Activated T-cell treated with anti-CD3 and anti-CD28 coated beads, Interleukin-2, amount 50 U/mL, for 4 hours (primary cell): Measurements from ENCODE around the gene PLEKHG2. TPM values are rescaled to one million over a fixed set of nuclear protein-coding genes. Genes with fewer than 3 reads are reported as not detected.
A peak's percentile ranks its signal among the peaks of the same experiment; 100 is the strongest.

Experiments
- ATAC-seq, 2 donors: fragments of 200-7000 bp; cut with Tn5 transposase; one replicate each; pipeline ENCODE4 v1.10.0; 2021
- DNase-seq: peaks from one replicate; pipeline ENCODE4 v3.0.0-alpha.2; 2020
- H3K27me3 Mint-ChIP-seq: one replicate; pipeline ENCODE4 v1.8.0; 2021; ENCODE audit warnings: low read depth, mixed read lengths
- H3K36me3 Mint-ChIP-seq: one replicate; pipeline ENCODE4 v1.8.0; 2022; ENCODE audit warnings: mixed read lengths; ENCODE audit not compliant: insufficient read depth
- H3K4me1 Mint-ChIP-seq: one replicate; pipeline ENCODE4 v1.8.0; 2021; ENCODE audit warnings: low read depth, mixed read lengths
- H3K4me3 Mint-ChIP-seq: one replicate; pipeline ENCODE4 v1.8.0; 2021; ENCODE audit warnings: mild to moderate bottlenecking, moderate library complexity, mixed read lengths
- H3K9me3 Mint-ChIP-seq: one replicate; pipeline ENCODE4 v1.8.0; 2021; ENCODE audit warnings: mixed read lengths
- total RNA-seq, 3 donors: library from RNA; stranded (reverse); gene quantifications; one replicate each; pipeline ENCODE4 v1.2.1, GENCODE V29; 2021

The PLEKHG2 gene
- total RNA-seq, 3 donors from 2014 or later: 22.0 to 23.7 (median 22.0) TPM

DNA sequence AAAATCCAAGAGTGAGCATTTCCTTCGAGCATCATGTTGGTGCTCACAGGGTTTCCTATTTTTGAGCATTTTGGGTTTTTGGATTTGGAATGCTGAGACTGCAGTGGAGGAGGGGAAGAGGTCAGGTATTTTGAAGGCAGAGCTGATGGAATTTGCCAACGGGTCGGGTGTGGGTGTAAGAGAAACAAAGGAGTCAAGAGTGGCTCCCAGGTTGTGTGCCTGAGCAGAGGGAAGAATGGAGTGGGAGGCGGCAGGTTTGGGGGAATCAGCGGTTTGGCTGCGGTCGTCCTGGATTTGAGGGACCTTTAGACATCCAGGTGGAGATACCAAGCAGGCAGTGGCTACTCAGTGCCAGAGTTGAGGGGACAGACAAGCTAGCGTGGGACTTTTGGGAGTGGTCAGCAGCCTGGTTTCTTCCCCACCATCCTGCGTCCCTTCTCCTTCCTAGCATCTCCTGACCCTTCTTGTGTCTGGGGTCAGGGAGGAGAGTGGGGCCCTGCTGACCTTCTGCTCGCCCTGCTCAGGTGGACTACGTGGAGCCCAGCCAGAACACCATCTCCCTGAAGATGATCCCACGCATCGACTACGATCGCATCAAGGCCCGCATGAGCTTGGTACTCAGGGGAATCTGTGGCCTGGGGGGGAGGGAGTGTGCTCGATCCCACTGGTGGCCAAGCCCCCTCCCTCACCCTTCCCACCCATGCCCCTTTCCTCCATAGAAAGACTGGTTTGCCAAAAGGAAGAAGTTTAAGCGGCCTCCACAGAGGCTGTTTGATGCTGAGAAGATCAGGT is 53.7 kb downstream of the PLEKHG2 start:
- Mint-ChIP-seq H3K27me3 (no peaks in the 10 kb centered on the region), H3K4me1 (peaks cover 8% of the 10 kb centered on the region), H3K4me3 (no peak overlapping the region), H3K36me3 (peaks cover 52% of the 10 kb centered on the region), H3K9me3 (no peaks in the 10 kb centered on the region)
- DNase-seq: no peak
- no peak for ATAC-seq

DNA sequence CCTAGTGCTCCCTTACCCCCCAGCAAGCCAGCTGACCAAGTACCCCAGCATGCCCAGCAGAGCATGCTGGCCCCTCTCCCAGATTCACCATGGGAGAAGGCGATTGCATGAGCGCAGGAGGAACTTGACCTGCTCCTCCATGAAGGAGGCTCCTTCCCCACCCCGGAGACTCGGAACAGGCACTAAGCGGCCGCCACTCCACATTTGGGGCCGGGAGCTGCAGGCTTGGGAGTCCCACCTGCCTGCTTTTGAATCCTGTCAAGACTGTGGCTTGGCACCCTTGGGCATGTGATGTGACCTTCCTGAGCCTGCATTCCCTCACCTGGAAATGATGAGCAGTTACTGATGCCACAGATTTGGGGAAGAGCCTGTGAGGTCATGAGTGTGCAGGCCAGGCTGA is 55.5 kb downstream of the PLEKHG2 start:
- no peak for DNase-seq
- Mint-ChIP-seq H3K4me1 (peaks cover 10% of the 10 kb centered on the region), H3K4me3 (no peak overlapping the region), H3K27me3 (no peaks in the 10 kb centered on the region), H3K36me3 (peaks cover 57% of the 10 kb centered on the region), H3K9me3 (no peaks in the 10 kb centered on the region)
- ATAC-seq: no peak

DNA sequence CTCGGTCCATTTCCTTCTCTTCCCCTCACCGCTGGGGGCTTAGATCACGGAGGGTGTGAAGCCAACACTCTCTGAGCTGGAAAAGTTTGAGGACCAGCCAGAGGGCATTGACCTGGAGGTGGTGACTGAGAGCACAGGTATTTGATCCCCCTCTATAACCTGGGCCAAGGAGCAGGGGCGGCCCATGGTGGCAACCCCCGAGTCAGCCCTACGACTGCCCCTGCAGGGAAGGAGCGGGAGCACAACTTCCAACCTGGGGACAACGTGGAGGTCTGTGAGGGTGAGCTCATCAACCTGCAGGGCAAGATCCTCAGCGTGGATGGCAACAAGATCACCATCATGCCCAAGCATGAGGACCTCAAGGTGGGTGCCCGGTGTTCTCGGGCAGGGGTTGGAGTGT is 56.6 kb downstream of the PLEKHG2 start:
- no peak overlapping the region for H3K4me3 Mint-ChIP-seq
- peaks cover 57% of the 10 kb centered on the region for H3K36me3 Mint-ChIP-seq

DNA sequence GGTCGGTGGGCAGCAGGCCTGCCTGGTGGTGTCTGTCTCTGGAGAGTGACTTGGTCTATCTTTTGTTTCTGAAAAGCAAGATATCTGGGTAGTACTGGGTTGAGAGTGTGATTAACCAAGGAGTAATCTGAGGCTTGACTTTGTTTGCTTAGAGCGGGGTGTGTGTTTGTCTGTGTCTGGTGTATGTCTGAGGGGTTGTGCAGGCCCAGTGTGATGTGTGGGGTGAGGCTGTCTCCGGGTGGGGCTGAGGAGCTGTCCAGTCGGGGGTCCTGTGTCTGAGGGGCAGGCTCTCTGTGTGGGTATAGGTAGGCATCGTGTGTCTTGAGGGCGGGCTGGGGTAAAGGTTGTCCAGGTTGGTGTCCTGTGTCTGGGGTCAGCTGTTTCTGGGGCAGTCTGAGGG is 57.1 kb downstream of the PLEKHG2 start:
- ATAC-seq (no peak), DNase-seq (no peak)
- H3K27me3 Mint-ChIP-seq: no peaks in the 10 kb centered on the region
- H3K9me3 Mint-ChIP-seq: no peaks in the 10 kb centered on the region
- no peak overlapping the region for H3K4me3 Mint-ChIP-seq
- H3K4me1 Mint-ChIP-seq: peaks cover 10% of the 10 kb centered on the region
- peaks cover 59% of the 10 kb centered on the region for H3K36me3 Mint-ChIP-seq

More for the DNA sequence above, 56.6 kb downstream of the PLEKHG2 start:
- H3K9me3 Mint-ChIP-seq: no peaks in the 10 kb centered on the region
- no peak for ATAC-seq
- peaks cover 10% of the 10 kb centered on the region for H3K4me1 Mint-ChIP-seq
- no peak for DNase-seq
- H3K27me3 Mint-ChIP-seq: no peaks in the 10 kb centered on the region

DNA sequence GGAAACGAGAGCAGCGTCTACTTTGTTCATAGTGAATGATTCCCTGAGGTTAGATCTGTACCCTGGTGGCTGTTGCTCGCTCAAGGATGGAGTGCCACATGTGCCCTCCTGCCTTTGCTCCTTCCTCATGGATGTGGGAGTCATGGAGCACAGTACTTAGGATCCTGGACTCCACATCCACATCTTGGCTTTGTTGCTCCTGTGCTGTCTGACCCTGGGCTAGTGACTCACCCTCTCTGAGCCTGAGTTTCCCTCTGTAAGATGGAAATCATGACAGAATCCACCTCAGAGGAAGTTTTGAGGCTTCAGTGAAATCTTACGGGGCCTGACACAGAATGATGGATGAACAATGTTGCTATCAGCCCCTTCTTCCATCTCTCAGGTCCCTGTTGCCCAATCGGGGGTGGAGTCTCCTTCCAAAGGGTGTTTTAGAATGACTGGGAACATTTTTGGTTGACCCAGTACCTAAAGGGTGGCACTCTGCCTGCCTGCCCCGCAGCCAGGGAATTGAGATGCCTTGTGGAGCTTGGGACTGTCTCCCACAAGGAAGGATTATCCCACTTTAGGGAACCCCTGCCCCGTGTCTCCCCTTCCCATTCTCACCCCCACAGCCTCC is 58.4 kb downstream of the PLEKHG2 start:
- DNase-seq (no peak), ATAC-seq (peak; percentile 23 to 36)
- Mint-ChIP-seq H3K4me1 (peaks cover 10% of the 10 kb centered on the region), H3K36me3 (peaks cover 57% of the 10 kb centered on the region), H3K27me3 (no peaks in the 10 kb centered on the region), H3K9me3 (no peaks in the 10 kb centered on the region), H3K4me3 (no peak overlapping the region)

DNA sequence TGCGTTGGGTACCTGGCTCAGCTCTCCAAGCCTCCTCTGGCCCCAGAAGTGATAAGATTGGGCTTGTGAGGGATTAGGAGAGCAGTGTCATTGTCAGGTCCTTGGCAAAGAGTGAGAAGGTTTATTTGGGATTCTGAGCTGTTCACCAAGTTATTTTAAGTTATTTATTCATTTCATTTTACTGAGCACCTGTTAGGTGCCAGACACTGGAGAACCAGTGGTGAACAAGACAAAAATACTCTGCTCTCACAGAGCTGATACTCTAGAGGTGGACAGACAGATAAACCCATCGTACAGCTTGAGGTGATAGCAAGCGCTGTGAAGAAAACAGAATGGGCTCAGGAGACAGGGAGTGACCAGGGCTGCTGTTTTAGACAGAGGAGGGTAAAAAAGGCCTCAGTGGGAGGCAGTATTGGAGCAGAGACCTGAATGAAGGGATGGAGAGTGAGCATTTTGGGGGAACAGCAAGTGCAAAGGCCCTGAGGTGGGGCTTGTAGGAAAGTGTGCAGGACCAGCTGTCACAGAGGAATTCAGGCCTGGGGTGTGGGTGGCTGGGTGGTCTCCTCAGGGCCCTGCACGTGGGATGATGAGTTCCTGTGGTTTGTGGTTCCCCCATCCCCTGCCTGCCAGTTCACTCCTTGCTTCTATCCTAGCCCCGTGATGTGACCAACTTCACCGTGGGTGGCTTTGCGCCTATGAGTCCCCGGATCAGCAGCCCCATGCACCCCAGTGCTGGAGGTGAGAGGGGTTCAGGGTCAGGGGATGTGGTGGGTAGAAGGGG is 59.5 kb downstream of the PLEKHG2 start:
- no peak overlapping the region for H3K4me3 Mint-ChIP-seq
- H3K9me3 Mint-ChIP-seq: no peaks in the 10 kb centered on the region
- no peaks in the 10 kb centered on the region for H3K27me3 Mint-ChIP-seq
- no peak for ATAC-seq
- DNase-seq: no peak
- peaks cover 10% of the 10 kb centered on the region for H3K4me1 Mint-ChIP-seq
- peaks cover 54% of the 10 kb centered on the region for H3K36me3 Mint-ChIP-seq

DNA sequence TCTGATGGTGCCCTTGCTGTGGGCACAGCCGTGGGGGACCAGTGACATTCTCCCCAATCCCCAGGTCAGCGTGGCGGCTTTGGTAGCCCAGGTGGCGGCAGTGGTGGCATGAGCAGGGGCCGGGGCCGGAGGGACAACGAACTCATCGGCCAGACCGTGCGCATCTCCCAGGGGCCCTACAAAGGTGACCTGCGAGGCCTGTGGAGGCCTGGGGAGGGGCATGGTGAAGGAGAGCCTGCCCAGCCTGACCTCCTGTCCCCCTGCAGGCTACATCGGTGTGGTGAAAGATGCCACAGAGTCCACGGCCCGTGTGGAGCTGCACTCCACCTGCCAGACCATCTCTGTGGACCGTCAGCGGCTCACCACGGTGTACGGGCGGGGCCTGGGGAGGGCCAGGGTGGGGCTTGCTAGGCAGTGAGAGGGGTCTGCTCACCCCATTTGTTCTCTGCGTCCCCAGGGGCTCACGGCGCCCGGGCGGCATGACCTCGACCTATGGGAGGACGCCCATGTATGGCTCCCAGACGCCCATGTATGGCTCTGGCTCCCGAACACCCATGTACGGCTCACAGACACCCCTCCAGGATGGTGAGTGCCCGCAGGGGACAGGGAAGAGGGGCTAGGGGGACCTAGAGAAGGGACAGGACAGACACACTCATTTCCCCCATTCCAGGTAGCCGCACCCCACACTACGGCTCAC is 60.4 kb downstream of the PLEKHG2 start:
- ATAC-seq (no peak), DNase-seq (no peak)
- Mint-ChIP-seq H3K27me3 (no peaks in the 10 kb centered on the region), H3K4me3 (no peak overlapping the region), H3K36me3 (peaks cover 49% of the 10 kb centered on the region), H3K9me3 (no peaks in the 10 kb centered on the region), H3K4me1 (peaks cover 10% of the 10 kb centered on the region)

DNA sequence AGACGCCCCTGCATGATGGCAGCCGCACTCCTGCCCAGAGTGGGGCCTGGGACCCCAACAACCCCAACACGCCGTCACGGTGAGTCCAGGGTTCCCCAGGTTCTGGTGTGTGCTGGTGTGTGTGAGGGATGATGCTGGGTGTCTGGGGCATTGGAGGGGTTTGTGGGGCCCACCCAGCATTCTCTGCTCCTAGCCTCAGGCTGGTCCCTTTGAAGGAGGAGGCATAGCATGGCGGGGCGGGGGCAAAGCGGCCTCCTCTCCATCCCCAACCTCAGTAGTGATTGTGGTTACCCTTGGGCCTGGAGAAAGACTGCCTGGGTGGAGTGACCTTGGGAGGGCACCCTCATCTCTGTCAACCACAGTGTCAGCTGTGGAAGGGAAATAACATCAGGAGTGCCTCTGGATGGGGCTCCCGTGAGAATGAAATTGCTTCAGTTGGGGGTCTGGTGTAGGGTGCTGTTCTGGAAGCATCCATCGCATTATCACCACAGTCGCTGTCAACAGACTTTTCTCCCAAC is 61.0 kb downstream of the PLEKHG2 start:
- peaks cover 10% of the 10 kb centered on the region for H3K4me1 Mint-ChIP-seq
- no peaks in the 10 kb centered on the region for H3K27me3 Mint-ChIP-seq
- no peak for ATAC-seq
- H3K4me3 Mint-ChIP-seq: no peak overlapping the region
- H3K36me3 Mint-ChIP-seq: peaks cover 44% of the 10 kb centered on the region
- H3K9me3 Mint-ChIP-seq: no peaks in the 10 kb centered on the region
- DNase-seq: no peak

DNA sequence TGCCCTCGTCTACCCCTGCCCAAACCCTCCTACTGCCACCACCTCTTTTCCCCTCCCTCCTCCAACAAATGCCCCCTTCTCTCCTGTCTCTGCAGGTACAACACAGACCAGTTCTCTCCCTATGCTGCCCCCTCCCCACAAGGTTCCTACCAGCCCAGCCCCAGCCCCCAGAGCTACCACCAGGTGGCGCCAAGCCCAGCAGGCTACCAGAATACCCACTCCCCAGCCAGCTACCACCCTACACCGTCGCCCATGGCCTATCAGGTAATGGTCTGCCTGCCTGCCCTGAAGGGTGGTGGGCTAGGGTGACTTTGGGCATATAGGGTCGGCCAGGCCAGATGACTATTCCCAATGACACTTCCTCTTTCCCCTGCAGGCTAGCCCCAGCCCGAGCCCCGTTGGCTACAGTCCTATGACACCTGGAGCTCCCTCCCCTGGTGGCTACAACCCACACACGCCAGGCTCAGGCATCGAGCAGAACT is 61.7 kb downstream of the PLEKHG2 start:
- DNase-seq (peak; percentile 73), ATAC-seq (peak; percentile 74 to 81)
- peaks cover 40% of the 10 kb centered on the region for H3K36me3 Mint-ChIP-seq

DNA sequence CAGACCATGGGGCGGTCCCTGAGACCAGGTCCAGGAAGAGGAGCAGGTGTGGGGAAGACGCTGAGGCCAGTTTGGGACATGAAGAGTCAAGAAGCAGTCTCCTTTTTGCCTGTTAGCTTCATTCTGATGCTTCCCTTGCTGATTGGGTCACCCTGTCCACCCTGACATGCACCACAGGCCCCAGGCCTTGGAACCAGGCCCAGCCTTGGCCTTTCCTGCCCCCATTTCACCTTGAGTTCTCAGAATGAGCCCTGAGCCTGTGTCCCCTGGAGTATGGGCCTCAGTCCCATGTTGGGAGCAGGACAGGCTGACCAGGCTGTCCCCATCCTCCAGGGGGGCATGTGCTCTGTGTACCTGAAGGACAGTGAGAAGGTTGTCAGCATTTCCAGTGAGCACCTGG is 63.3 kb downstream of the PLEKHG2 start:
- DNase-seq (no peak), ATAC-seq (no peak)
- Mint-ChIP-seq H3K4me3 (no peak overlapping the region), H3K4me1 (peaks cover 14% of the 10 kb centered on the region), H3K9me3 (no peaks in the 10 kb centered on the region), H3K27me3 (no peaks in the 10 kb centered on the region), H3K36me3 (peaks cover 24% of the 10 kb centered on the region)

More for the DNA sequence above, 61.7 kb downstream of the PLEKHG2 start:
- Mint-ChIP-seq H3K4me3 (no peak overlapping the region), H3K4me1 (peaks cover 10% of the 10 kb centered on the region), H3K27me3 (no peaks in the 10 kb centered on the region), H3K9me3 (no peaks in the 10 kb centered on the region)

Other genes with a start within 250 kb of the PLEKHG2 start
- gene NCCRP1, start 215.7 kb upstream of the PLEKHG2 start, total RNA-seq: not detected
- gene SYCN, start 208.4 kb upstream of the PLEKHG2 start, total RNA-seq: under 1 TPM in 2 of 3 donors, not detected in 1; 0.37 to 0.58 TPM
- not detected for gene IFNL3, start 167.7 kb upstream of the PLEKHG2 start, total RNA-seq
- gene IFNL4, start 163.8 kb upstream of the PLEKHG2 start, total RNA-seq: not detected
- gene IFNL2, start 144.3 kb upstream of the PLEKHG2 start, total RNA-seq: not detected
- not detected for gene IFNL1, start 116.3 kb upstream of the PLEKHG2 start, total RNA-seq
- gene LRFN1, start 91.8 kb upstream of the PLEKHG2 start, total RNA-seq: 1 to 10 TPM; 4.2 to 6.7 (median 6.6) TPM
- 100 to 1,000 TPM; 147 to 181 (median 178) TPM for gene GMFG, start 76.6 kb upstream of the PLEKHG2 start, total RNA-seq
- gene SAMD4B, start 70.2 kb upstream of the PLEKHG2 start, total RNA-seq: 10 to 100 TPM; 72.6 to 81.6 (median 81.1) TPM
- gene PAF1, start 21.6 kb upstream of the PLEKHG2 start, total RNA-seq: 10 to 100 TPM; 48.0 to 50.8 (median 50.2) TPM
- 10 to 100 TPM; 39.5 to 43.1 (median 39.7) TPM for gene MED29, start 21.3 kb upstream of the PLEKHG2 start, total RNA-seq
- 10 to 100 TPM; 39.5 to 50.8 (median 43.7) TPM for gene ZFP36, start 5.8 kb upstream of the PLEKHG2 start, total RNA-seq
- 1,000 to 10,000 TPM; 3,250 to 3,505 (median 3,474) TPM for gene RPS16, start 23.3 kb downstream of the PLEKHG2 start, total RNA-seq
- 100 to 1,000 TPM; 193 to 201 (median 197) TPM for gene SUPT5H, start 32.9 kb downstream of the PLEKHG2 start, total RNA-seq
- gene TIMM50, start 68.2 kb downstream of the PLEKHG2 start, total RNA-seq: 100 to 1,000 TPM; 192 to 211 (median 195) TPM
- gene DLL3, start 86.3 kb downstream of the PLEKHG2 start, total RNA-seq: 1 to 10 TPM; 1.7 to 3.3 (median 1.7) TPM
- not detected for gene SELENOV, start 102.5 kb downstream of the PLEKHG2 start, total RNA-seq
- gene EID2B, start 120.2 kb downstream of the PLEKHG2 start, total RNA-seq: 1 to 10 TPM; 2.2 to 2.6 (median 2.4) TPM
- 10 to 100 TPM; 14.9 to 16.5 (median 16.1) TPM for gene EID2, start 127.5 kb downstream of the PLEKHG2 start, total RNA-seq
- not detected for gene LGALS13, start 189.9 kb downstream of the PLEKHG2 start, total RNA-seq
- not detected for gene LGALS16, start 243.2 kb downstream of the PLEKHG2 start, total RNA-seq